SK-N-SH (cell line): Measurements from ENCODE around the gene GDAP2.

Experiments
- CTCF ChIP-seq: fragments of 200-600 bp; sonication (generic); IDR thresholded peaks from 2 replicates; pipeline ENCODE4 v1.6.1; 2017; ENCODE audit warnings: antibody characterized with exemption, mild to moderate bottlenecking, moderate library complexity
- EP300 ChIP-seq, 2 experiments: IDR thresholded peaks; 2 replicates each; pipeline versions ENCODE4 v1.4.0 to v1.6.1; 2012; ENCODE audit warnings: borderline replicate concordance in 1 of 2, low read depth in 1 of 2, low read length in 1 of 2
- EZH2phosphoT487 ChIP-seq: fragments of 200-600 bp; sonication (generic); IDR thresholded peaks from 2 replicates; pipeline ENCODE4 v1.6.1; 2017; ENCODE audit warnings: low read depth, mixed run types, mild to moderate bottlenecking, antibody characterized with exemption, moderate library complexity, borderline replicate concordance
- JUND ChIP-seq: IDR thresholded peaks from 2 replicates; pipeline ENCODE4 v1.4.0; 2012
- NRF1 ChIP-seq: IDR thresholded peaks from 2 replicates; pipeline ENCODE4 v1.6.1; 2012; ENCODE audit warnings: low read depth, mild to moderate bottlenecking, low read length
- PBX3 ChIP-seq: IDR thresholded peaks from 2 replicates; pipeline ENCODE4; 2012
- POLR2AphosphoS5 ChIP-seq: IDR thresholded peaks from 2 replicates; pipeline ENCODE4 v1.6.1; 2012; ENCODE audit warnings: low read depth, low read length
- RFX5 ChIP-seq: IDR thresholded peaks from 2 replicates; pipeline ENCODE4 v1.6.1; 2012; ENCODE audit warnings: mild to moderate bottlenecking, improper control_type of control experiment, low read length
- RXRA ChIP-seq: IDR thresholded peaks from 2 replicates; pipeline ENCODE4 v1.4.0; 2012; ENCODE audit warnings: low read depth, mild to moderate bottlenecking, borderline replicate concordance
- SIN3A ChIP-seq: IDR thresholded peaks from 2 replicates; pipeline ENCODE4 v1.6.1; 2012; ENCODE audit warnings: low read depth, mild to moderate bottlenecking, low read length, moderate library complexity, borderline replicate concordance
- TAF1 ChIP-seq: IDR thresholded peaks from 2 replicates; pipeline ENCODE4 v1.6.1; 2012; ENCODE audit warnings: low read depth, mild to moderate bottlenecking, low read length, moderate library complexity, borderline replicate concordance
- TEAD4 ChIP-seq: IDR thresholded peaks from 2 replicates; pipeline ENCODE4 v1.4.0; 2012; ENCODE audit warnings: mild to moderate bottlenecking, borderline replicate concordance; ENCODE audit not compliant: insufficient read depth
- USF1 ChIP-seq: IDR thresholded peaks from 2 replicates; pipeline ENCODE4 v1.4.0; 2012; ENCODE audit warnings: low read depth, borderline replicate concordance
- YY1 ChIP-seq: IDR thresholded peaks from 2 replicates; pipeline ENCODE4 v1.4.0; 2012; ENCODE audit warnings: low read depth, mild to moderate bottlenecking

GRCh38 chr1:117930173-117930447 lies 689 bp upstream of the GDAP2 start:
- no peak for TF ChIP-seq CTCF
- TF ChIP-seq YY1: no peak
- TF ChIP-seq NRF1: no peak
- TF ChIP-seq USF1: no peak
- TF ChIP-seq EP300 (IDR thresholded peaks at IDR 0.05; ENCODE audit: borderline replicate concordance in 1 of 2, low read depth in 1 of 2, low read length in 1 of 2): no peak
- no peak for TF ChIP-seq PBX3
- no peak for TF ChIP-seq JUND
- no peak for TF ChIP-seq RXRA
- TF ChIP-seq TAF1: no peak
- no peak for TF ChIP-seq POLR2AphosphoS5
- no peak for TF ChIP-seq EZH2phosphoT487
- no peak for TF ChIP-seq SIN3A
- TF ChIP-seq TEAD4: no peak
- TF ChIP-seq RFX5: no peak
